Measurements from ENCODE around the gene NDUFAF2.

DNA sequence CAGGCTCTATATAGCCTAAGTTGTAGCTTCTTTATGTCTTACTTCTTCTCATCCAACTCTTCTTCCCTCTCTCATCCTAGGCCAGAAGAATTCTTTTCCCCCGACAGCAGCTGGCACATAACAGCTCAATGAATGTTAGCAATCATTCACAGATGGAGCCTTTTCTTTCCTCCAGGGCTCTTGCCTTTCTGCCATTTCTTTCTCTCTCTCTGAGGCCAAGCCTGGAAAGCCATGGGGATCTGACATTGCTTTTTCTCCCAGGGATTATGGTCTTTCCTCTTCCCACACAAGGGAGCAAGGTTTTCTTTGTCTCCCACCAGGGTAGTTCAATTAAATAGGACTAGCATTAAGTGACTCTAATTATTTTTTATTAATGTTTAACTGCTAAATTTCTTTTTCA lies 196.8 kb downstream of the NDUFAF2 start:
- TF ChIP-seq, protein P1, sequence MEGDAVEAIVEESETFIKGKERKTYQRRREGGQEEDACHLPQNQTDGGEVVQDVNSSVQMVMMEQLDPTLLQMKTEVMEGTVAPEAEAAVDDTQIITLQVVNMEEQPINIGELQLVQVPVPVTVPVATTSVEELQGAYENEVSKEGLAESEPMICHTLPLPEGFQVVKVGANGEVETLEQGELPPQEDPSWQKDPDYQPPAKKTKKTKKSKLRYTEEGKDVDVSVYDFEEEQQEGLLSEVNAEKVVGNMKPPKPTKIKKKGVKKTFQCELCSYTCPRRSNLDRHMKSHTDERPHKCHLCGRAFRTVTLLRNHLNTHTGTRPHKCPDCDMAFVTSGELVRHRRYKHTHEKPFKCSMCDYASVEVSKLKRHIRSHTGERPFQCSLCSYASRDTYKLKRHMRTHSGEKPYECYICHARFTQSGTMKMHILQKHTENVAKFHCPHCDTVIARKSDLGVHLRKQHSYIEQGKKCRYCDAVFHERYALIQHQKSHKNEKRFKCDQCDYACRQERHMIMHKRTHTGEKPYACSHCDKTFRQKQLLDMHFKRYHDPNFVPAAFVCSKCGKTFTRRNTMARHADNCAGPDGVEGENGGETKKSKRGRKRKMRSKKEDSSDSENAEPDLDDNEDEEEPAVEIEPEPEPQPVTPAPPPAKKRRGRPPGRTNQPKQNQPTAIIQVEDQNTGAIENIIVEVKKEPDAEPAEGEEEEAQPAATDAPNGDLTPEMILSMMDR (IDR thresholded peaks at IDR 0.05) = no peak
- no peak for TF ChIP-seq EP300 (IDR thresholded peaks at IDR 0.05)

All from gastroesophageal sphincter (tissue), 3 donors.